ENCODE results near the gene IRF2BPL.
A peak's percentile ranks its signal among the peaks of the same experiment; 100 is the strongest.
"Not testable (repeated sequence)": the region's sequence is repeated elsewhere in the genome, so short reads cannot be mapped to it uniquely, and the experiment has no call there.

Gene IRF2BPL

DNA sequence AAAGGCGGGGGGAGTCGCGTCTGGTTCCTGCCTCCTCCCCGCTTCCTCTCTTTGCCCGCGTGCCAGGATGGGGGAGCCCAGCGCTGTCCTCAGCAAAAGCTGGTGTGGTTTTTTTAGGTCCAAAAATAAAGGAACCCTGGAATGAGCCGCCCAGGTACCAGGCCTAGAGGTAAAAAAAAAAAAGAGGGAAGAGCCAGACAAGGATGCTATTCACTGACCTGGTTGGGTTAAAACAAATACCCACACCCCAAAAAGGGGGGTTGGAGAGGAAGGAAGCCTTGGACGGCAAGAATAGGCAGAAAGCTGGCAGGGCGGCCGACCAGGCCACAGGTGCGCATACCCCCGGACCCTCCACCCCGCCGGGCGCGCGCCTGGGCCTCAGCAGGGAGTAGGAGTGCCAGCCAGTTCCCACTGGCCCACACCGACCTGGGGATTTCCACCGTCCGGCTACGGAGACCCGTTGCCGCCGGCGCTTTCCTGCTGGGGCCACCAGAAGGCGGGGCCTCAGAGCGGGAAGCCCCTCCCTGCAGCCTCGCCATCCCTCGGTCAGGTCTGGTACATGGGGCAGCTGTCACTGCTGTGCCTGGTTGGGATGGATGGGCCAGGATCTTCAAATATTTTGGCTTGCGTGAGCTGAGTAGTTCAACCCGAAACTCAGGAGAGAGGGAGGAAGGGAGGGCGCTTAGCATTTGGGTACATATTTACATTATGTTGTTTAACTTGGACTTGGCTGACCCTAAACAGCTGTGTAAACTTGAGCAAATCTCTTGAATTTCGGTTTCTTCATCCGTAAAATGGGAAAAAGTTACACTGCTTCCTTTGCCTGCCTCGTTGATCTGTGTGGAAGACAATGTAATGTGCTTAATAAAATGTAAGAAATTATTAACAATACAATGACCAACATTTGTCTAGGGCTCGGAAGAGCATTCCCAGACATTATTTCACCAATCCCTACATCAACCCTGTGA is 5.4 kb upstream of the IRF2BPL start:
- peak; percentile 93 for DNase-seq

DNA sequence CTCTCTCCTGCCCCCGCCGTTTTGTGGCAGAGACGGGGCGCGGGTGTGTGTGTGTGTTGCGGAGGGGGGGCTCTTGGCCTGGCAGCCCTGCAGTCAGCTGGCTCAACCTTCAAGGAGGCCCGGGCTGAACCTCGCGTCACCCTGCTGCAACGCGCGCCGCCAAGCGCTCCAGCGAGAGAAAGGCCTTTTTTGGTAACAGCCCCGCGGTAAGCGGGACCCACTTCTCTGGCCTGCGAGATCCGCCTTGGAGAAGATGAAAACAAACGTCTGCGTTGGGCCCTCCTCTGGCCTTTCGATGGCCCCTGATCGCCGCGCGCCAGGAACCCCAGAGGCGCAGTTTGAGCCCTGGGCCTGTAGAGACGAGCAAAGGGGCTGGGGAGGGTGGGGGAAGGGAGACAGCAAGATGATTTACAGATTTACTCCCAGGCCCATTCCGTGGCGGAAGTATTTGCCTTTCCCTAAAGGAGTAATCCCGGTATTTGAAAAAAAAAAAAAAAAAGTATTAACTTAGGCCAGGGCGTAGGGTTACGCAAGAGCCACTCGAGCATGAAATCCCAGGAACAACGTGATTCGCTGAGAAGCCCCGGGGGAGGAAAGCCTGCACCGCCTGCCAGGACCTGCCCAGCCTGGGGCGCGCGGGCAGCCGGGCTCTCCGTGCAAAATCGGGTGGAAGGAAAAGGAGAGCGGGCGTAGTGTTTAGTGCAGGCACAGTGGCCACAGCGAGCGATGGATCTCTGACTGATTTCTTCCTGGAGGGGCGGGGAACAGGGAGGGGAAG is 4.5 kb upstream of the IRF2BPL start:
- DNase-seq, result peak; percentile 99

DNA sequence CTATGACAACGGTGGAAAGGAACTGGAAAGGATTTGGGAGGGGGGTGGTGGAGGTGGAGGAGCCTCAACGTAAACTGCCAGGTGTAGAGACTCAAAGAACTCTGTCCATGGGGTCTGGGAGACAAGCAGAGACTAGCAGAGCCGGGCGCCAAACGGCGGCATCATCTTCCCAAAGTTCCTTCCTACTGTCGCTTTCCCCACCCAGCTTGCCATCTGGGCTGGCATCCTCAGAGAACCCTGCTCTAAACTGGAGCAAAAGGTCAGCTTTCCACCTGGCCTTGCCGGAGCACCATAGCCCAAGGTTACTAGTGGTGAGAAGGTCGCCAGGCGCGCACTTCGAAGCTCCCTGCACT is 4.0 kb upstream of the IRF2BPL start:
- no peak for DNase-seq

DNA sequence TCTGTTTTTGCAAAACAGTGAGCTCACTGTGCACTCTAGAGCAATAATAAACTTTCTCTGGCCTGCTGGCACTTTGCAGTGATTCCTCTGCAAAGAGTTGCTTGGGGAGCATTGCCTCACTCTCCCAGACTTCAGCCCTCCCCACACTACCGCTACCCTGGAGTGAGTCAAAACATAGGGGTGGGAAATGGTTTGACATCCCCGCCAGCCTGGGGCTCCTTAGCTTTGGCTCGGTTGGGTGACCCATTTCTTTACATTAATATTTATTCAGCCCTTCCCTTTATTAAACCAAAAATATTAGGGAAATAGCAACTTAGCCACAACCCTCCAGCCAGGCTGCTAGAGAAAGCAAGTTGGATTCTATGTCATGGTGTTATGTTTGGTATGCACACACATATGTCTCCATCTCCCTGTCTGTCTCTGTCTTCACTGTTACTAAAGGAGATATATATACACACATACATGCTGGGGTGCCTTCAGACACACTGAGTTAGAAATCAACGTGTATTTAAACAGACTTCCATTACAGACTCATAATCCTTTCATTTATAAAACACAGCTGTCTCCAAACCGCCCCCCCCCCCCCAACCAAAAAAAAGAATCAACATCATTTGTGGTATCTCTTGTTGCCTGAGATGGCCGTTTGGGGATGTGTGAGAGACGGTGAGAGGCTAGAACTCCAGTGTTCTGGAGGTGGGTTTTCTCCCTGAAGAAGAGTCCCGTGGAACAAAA is 3.4 kb upstream of the IRF2BPL start:
- peak; percentile 71 for DNase-seq

DNA sequence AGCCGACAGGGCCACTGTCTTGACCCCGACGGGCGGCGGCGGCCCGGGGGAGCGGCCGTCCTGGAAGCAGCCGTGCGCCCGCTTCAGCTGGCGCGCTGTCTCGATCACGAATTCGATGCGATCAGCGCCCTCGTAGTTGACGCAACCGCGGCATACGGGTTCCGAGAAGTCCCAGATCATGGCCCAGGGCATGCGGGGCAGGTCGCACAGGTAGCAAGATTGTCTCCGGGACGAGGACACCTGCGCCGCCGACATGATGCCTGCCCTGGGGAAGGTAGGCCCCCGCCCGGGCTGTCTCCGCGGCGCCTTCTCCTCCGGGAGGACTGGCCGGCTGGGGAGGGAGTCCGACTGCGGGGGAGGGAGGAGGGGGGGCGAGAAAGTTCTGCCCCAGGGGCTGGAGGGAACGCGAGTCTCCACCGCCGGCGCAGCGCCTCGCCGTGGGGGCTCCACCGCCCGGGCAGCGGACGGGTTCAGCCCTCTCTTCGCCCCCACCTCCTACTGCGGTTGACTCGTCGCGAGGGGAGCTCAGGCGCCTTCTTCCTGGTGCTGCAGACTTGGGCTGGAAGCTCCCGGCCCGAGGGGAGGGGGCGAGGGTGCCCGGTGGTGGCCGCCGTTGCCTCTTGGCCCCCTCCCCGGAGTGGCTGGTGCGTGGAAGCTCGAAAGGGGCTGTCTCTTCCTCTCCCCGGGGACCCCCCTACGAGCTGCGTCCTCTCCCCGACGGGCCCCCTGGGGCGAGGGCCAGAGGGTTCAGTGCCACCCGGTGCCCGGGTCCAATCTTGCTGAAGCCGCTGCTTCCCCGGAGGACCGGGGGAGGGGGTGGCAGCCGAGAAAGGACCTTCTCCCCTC is 747 bp downstream of the IRF2BPL start:
- DNase-seq, result peak; percentile 74

DNA sequence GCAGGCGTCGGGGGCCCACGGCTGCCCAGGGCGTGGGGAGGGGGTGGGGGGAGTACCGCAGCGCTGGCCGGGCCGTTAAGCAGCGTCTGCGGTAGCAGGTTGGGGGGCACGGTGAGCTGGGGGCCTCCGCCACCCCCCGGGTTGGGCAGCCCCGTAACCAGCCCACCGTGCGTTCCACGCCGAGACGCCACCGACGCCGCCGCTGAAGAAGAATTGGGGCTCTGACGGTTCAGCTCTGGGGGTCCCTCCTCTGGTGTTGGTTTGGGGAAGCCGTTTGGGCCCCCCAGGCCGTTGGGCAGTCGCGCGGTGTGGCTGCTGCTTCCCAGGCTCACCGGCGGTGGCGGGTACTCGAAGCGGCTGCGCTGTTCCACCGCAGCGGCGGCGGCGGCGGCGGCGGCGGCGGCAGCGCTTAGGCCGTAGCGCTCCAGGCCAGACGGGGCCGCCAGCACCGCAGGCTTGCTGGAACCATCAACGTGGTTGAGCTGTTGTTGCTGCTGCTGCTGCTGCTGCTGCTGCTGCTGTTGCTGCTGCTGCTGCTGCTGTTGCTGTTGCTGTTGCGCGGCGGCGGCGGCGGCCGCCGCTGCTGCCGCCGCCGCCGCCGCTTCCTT is 1.5 kb downstream of the IRF2BPL start:
- DNase-seq, result no peak

DNA sequence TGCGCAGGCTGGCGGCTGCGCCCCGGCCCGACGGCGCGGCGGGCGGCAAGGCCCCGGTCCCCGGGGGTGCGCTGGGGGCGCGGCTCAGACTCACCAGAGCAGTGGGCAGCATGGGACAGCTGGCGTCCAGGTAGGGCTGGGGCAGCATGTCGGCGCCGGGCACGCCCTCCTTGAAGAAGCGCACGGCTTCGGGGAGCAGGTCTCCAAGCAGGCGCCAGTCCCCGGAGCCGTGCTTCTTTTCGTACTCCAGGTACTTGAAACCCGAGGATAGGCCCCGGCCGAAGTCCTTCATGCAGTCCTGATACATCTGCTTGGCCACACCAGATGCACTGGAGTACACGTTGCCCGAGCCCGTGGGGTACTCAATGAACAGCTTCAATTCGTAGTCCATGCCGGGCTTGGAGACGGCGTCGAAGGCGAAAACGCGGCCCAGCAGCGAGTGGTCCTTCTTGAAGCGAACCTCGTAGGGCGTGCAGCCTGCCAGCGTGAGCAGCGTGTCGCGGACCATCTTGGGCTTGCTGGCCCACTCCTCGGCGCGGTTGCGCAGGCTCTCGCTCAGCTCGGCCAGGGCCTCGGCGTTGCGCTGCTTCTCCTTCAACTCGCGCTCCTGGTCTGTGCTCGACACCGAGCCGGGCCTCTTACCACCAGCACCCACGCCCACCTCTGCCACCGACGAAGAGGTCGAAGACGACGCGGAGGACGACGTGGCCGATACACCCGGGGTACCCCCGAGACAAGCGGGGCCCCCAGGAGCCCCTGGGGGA is 2.2 kb downstream of the IRF2BPL start:
- DNase-seq, result peak; percentile 62

DNA sequence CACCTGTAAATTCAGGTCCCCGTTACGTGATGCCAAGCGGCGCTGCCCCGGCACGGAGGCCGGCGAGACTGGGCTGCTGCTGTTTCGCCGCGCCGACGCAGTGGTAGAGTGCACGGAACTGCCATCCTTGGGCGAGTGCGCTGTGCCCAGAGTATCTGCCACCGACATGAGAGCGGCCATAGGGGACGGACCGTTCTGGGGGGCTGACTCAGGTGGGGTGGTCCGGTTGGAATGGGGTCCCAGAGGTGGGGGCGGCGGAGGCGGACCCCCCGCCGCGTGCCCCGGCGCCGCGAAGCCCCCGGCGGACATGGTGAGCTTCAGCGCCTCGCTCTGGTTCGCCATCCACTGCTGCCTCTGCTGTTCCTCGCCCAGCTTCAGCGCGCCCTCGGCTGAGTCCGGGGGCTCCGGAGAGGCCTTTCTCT is 2.8 kb downstream of the IRF2BPL start:
- DNase-seq, result peak; percentile 65

DNA sequence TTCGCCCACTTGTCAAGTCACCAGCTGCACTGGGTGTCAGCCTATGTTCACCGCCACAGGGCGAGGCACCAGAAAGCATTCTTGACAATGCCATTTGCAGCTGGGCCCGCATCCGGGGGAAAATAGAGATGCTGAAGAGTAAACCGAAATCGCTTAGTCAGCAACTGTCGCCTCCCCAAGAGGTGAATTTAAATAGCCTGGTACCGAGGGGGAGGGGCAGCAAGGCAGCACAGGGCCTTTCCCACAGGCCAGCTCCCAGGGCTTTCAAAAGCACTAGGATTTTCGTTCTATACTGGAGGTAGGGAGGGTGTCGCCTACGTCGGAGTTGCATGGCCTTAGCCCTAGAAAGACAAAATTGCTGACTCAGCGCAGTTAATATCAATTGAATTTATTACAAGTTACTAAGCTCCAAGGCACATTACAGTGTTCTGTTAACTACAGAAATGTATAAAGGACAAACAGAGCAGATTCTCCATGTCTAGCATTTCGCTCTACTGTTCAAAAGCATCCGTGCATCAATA is 4.3 kb downstream of the IRF2BPL start:
- peak; percentile 92 for DNase-seq

DNA sequence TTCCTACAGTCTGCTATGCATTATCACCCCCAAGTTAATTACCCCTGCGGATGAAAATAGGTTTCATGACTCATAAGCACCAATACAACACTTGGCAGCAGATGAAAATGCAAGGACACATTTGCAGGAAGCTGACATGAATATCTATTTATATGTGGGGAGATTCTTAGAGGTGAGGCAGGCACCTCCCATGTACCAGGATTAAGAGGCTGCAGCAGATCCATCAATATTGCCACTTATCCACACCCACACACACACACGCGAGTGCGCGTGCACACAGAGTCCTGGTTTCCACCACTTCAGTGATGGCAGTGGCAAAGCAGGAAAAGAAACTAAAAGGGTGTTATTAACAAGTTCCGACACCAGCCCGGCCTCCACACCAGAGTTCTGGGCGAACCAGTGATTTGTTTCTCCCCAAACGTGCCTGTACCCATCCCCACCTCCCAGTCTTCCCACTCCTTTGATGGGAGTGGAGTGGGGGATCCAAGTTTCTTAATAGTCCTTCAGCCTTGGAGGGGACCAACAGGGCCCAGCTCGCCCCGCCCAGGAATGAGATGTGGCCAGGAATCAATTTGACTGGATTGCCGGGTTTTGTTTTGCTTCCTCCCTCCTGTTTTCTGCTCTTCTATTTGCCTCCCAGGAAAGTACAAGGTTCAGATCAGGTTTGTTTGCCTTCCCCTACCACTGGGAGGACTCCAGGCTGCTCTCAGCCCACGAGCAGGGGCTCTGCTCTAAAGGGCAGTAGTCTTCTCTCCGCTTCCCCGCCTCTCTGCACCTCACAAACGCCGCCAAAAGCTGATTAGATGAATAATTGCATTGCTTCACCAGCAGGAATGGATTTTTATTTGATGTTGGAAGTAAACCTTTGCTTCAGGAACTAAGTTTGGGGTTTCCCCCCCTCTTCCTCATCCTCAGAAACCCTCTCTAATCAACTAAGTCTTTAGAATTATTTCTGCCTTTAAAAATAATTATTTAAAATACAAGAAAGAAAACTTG is 5.2 kb downstream of the IRF2BPL start:
- DNase-seq, result peak; percentile 80

DNA sequence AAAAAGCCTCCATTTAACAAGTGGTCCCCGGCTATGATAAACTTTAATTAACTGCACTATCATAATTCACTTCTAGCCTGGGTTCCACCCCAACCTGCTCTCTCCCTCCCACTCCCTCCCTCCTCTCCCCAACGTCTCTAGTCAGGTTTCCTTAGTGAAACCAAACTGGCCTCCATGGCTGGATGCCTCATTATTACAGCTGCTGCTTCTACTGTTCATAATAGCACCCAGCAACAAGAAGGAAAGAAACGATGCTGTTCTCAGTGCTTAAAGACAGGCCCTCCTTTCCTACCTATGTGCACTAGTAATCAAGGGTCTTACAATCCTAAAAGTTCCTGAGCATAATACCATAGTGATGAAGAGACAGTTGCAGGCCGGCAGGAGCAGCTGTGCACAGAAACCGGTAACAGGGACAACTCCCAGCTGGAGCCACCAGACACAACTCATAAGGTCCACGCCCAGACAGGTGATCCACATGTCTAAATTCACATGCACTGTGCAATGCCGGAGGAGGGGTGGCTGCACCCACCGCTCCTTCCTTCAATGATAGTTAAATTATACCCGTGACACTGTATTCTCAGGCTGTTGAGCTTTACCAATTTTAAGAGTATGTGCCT is 6.2 kb downstream of the IRF2BPL start:
- DNase-seq, result peak; percentile 67

DNA sequence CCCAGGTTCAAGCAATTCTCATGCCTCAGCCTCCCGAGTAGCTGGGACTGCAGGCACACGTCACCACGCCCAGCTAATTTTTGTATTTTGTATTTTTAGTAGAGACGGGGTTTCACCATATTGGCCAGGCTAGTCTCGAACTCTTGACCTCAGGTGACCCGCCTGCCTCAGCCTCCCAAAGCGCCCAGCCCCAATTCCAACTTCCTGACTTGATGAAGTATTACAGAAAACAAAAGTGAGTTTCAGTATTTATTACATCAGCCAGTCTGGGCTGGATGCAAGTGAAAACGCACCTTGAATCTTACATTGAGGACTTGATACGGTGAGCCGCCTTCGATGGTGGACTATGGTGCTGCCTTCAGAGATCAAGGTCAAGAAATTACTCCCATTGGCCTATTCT is 7.1 kb downstream of the IRF2BPL start:
- not testable (repeated sequence) for DNase-seq

DNA sequence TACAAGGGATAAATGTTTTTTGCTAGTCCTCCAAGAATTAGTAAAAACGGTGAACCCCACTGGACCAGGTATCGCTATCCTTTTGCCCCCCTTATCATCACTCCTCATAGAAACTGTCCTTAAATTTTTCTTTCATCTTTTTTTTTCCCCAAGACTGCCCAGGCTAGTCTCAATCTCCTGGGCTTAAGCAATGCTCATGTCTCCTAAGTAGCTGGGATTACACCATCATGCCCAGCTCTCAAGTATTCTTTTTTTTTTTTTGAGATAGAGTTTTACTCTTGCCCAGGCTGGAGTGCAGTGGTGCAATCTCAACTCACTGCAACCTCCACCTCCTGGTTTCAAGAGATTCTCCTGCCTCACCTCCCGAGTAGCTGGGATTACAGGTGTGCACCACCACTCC is 9.7 kb downstream of the IRF2BPL start:
- DNase-seq, result no peak

DNA sequence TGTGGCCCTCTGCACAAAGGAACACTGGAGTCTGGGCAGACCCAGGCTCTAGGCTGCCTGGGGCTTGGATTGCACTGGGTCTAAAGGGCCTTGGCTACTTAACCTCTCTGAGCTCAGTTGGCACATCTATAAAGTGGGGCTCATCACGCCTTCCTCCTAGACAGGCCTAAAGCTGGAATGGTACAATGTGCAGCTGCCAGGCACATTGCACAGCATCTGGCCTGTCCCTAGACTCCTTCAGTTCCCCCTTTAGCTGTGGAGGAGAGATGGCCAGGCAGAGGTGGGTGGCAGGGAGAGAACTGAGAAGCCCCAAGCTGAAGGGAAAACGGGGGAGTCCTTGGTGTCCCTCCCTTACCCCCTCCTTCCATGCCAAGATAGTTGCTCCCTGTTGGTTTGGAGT is 10.8 kb downstream of the IRF2BPL start:
- DNase-seq, result no peak

DNA sequence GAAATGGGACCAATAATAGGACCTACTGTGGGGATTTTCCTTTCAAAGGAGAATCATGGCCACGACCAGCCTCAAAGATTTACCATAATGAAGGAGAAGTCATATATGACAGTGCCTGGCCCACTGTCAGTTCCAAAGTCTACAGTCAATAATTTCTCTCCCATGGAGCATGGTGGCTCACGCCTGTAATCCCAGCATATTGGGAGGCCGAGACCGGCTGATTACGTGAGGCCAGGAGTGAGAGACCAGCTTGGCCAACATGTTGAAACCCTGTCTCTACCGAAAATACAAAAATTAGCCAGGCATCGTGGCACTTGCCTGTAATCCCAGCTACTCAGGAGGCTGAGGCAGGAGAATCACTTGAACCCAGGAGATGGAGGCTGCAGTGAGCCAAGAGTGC is 13.8 kb downstream of the IRF2BPL start:
- DNase-seq, result no peak

DNA sequence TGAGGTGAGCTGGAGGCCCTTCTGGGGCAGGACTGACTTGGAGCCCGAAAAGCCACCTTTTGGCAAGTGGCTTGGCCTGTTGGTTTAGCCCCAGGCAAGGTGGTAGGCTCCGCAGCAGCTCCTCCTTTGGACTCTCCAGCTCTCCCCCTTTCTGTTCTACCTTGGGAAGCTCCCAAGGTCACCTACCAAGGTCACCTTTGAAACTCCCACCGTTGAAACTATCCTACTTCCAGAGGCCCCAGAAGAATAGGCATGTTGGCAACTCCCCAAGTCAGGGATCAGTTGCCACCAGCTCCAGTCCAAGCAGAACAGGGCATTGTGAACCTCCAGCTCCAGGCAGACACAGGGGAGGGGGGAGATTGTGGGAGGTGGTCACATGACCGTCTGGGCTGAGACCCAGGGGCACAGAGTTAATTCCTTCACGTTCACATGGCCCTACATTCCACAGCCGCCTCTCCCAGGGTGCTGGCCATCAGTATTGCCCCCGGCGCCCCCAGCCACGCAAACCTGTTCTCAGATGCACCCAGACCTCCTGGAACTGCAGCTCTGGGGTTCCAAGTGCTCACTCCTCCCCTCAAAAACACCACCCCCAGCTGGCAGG is 14.4 kb downstream of the IRF2BPL start:
- peak; percentile 25 for DNase-seq

DNA sequence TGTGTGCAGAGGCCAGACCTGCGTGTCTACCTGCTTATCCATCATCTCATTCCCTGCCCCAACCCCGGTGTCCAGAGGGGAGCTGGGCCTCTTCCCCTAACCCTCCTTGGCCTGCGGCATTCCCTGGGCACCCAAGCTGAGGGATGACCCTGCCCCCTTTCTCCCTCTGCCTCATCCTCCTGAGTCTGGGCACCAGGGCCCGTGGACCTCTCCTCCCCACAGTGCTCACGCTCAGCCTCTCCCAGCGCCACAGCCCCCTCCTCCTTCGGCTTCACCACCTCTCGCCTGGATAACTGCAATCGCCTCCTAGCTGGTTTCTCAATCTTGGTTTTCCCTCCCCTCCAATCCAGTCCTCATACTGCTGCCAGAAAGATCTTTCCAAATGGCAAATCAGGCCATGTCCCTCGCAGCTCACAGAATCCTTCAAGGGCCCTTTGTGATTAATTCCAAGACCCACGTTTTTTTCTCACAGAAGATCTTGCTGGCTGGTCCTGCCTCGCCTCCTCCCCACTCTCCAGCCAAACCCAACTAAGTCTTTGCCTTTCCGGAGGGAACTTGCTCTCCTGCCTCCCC is 16.2 kb downstream of the IRF2BPL start:
- DNase-seq, result no peak

DNA sequence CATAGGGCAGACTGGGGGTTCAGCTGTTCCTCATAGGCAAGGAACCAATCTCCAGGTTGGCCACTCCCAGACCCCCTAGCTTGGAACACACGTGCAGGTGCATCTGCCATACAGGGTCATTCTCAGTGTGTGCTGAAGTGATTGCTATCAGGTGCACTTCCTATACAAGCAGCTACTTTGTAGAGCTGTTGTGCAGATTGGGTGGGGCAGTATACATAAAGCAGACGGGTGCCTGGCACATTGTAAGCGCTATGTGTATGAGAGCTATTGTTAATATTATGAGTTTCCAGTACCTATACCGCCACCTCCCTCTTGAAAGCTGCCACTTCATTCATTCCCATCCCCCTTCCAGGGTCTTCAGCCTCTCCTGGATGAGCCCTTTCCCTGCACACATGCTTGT is 17.3 kb downstream of the IRF2BPL start:
- DNase-seq, result peak; percentile 43

All from DMS79 treated with DMSO at 0.1 percent for 48 hours (cell line).